ENCODE data around the gene ACTR10.
A peak's percentile ranks its signal among the peaks of the same experiment; 100 is the strongest.

DNA sequence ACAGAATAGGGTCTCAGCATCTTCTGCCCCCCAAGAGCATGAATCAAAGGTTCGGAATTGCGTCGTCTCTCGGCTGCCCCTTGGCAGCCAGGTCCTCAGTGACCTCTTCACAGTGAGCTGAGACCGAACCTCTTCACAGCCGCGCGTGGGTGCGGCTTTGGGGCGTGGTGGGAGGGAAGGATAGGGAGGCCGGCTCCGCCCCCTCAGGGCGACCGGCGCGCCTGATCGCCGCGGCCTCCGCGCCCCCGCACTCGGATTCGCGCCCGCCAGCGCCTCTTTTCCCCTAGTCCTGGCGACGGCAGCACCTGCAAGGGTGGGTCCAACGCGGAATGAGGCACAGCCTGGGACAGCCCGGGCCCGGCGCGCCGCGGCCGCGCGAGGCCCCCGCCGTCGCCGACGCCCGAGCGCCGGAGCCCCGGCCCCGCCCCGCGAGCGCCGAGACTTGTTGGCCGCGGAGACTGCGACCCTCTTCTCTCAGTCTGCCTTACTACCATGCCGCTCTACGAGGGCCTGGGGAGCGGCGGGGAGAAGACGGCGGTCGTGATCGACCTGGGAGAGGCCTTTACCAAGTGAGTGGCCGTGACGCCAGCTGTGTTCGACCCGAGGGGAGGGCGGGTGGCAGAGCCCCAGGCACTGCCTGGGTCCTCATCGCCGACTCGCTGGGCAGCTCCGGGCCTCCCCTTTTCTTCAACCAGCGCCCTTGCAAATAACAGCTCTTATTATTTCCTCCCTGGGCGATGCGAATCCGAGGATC, at the start of gene ACTR10:
- TF ChIP-seq, protein P1, sequence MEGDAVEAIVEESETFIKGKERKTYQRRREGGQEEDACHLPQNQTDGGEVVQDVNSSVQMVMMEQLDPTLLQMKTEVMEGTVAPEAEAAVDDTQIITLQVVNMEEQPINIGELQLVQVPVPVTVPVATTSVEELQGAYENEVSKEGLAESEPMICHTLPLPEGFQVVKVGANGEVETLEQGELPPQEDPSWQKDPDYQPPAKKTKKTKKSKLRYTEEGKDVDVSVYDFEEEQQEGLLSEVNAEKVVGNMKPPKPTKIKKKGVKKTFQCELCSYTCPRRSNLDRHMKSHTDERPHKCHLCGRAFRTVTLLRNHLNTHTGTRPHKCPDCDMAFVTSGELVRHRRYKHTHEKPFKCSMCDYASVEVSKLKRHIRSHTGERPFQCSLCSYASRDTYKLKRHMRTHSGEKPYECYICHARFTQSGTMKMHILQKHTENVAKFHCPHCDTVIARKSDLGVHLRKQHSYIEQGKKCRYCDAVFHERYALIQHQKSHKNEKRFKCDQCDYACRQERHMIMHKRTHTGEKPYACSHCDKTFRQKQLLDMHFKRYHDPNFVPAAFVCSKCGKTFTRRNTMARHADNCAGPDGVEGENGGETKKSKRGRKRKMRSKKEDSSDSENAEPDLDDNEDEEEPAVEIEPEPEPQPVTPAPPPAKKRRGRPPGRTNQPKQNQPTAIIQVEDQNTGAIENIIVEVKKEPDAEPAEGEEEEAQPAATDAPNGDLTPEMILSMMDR (IDR thresholded peaks at IDR 0.05), result no peak
- TF ChIP-seq EP300 (IDR thresholded peaks at IDR 0.05) (no peak), POLR2A (IDR thresholded peaks at IDR 0.05) (peak; percentile 32)
